ENCODE measurements around the gene IFI35. TPM values are rescaled to one million over a fixed set of nuclear protein-coding genes. Genes with fewer than 3 reads are reported as not detected.

Gene IFI35
- total RNA-seq, 1 experiment from 2014 or later = 4.7 TPM

DNA sequence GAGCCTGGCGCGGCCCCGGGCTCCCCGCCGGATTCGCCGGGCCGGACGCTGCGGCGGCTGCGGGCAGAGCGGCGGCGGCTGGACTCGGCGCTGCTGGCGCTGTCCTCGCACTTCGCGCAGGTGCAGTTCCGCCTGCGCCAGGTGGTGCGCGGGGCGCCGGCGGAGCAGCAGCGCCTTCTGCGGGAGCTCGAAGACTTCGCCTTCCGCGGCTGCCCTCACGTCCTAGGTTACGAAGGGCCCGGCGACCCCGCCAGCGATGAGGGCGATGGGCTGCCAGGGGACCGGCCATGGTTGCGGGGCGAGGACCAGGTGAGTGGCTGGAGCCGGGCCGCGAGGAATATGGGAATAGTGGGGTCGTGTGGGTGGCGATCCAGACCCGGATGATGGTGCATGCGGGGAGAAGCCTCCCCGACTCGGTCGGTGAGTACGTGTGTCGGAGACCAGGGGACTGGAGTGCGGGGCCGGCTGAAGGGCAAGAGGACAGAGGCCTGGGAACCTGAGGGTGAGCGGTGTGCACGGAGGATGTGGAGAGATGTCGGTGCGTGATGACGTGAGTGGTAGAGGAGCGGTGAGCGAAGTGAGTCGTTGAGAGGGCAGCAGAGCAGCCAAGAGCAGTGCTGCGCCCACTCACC is 25.7 kb upstream of the IFI35 start (continued):
- TF ChIP-seq ARID4B (CRISPR knock-in tag; IDR thresholded peaks at IDR 0.05; ENCODE audit: borderline replicate concordance) (peak; percentile 10; the same call in 1 of the 2 replicates), E2F1 (CRISPR knock-in tag; IDR thresholded peaks at IDR 0.05) (peak; percentile 40; the same call in 1 of the 2 replicates), ZNF219 (CRISPR knock-in tag; IDR thresholded peaks at IDR 0.05; ENCODE audit: borderline replicate concordance) (peak; percentile 45; the same call in 1 of the 2 replicates), TEAD1 (CRISPR knock-in tag; IDR thresholded peaks at IDR 0.05) (no peak), ZNF317 (CRISPR knock-in tag; IDR thresholded peaks at IDR 0.05; ENCODE audit: borderline replicate concordance, low read depth) (peak; percentile 54; the same call in 1 of the 2 replicates), ATF6 (CRISPR knock-in tag; IDR thresholded peaks at IDR 0.05) (no peak), TEAD4 (CRISPR knock-in tag; IDR thresholded peaks at IDR 0.05) (0 out of 2 replicates have a peak, but pooled peaks have one; percentile 34), FOXJ3 (CRISPR knock-in tag; IDR thresholded peaks at IDR 0.05; ENCODE audit: borderline replicate concordance) (no peak), ZNF263 (CRISPR knock-in tag; IDR thresholded peaks at IDR 0.05; ENCODE audit: low read depth) (0 out of 2 replicates have a peak, but pooled peaks have one; percentile 27), NR2C2 (CRISPR knock-in tag; IDR thresholded peaks at IDR 0.05) (0 out of 2 replicates have a peak, but pooled peaks have one; percentile 47), ZNF121 (CRISPR knock-in tag; IDR thresholded peaks at IDR 0.05) (no peak), PREB (CRISPR knock-in tag; IDR thresholded peaks at IDR 0.05; ENCODE audit: borderline replicate concordance) (no peak), CREM (CRISPR knock-in tag; IDR thresholded peaks at IDR 0.05) (no peak), GTF2I (CRISPR knock-in tag; conservative IDR thresholded peaks at IDR 0.05) (no peak), ZNF416 (CRISPR knock-in tag; IDR thresholded peaks at IDR 0.05) (no peak), IRF1 (CRISPR knock-in tag; IDR thresholded peaks at IDR 0.05) (no peak), ZNF425 (CRISPR knock-in tag; conservative IDR thresholded peaks at IDR 0.05) (no peak), ATF1 (CRISPR knock-in tag; IDR thresholded peaks at IDR 0.05) (0 out of 2 replicates have a peak, but pooled peaks have one; percentile 32)
- TF ChIP-seq, protein P1, sequence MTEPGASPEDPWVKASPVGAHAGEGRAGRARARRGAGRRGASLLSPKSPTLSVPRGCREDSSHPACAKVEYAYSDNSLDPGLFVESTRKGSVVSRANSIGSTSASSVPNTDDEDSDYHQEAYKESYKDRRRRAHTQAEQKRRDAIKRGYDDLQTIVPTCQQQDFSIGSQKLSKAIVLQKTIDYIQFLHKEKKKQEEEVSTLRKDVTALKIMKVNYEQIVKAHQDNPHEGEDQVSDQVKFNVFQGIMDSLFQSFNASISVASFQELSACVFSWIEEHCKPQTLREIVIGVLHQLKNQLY (CRISPR knock-in tag; IDR thresholded peaks at IDR 0.05) = no peak

Measured in WTC11 (cell line).